HG03159 (cell line): ENCODE measurements around the gene PTPRN2.
"Not testable (repeated sequence)": the region's sequence is repeated elsewhere in the genome, so short reads cannot be mapped to it uniquely, and the experiment has no call there.

Source experiments
- ATAC-seq: cut with Tn5 transposase; IDR thresholded peaks from one replicate; pipeline ENCODE4 v1.9.1; 2021; ENCODE audit warnings: mild to moderate bottlenecking, moderate library complexity; ENCODE audit not compliant: unreplicated experiment

Gene PTPRN2

GRCh38 chr7:157726764-157727163 is 860.9 kb downstream of the PTPRN2 start:
- ATAC-seq: no peak

- ATAC-seq: not testable (repeated sequence)
These were observed 862.3 kb downstream of the PTPRN2 start for GRCh38 chr7:157725312-157725711.

- ATAC-seq: no peak
These were observed 864.4 kb downstream of the PTPRN2 start for GRCh38 chr7:157723205-157723604.

- no peak for ATAC-seq
These were observed 865.2 kb downstream of the PTPRN2 start for GRCh38 chr7:157722137-157723060.

GRCh38 chr7:157721468-157722136 is 866.0 kb downstream of the PTPRN2 start:
- ATAC-seq: no peak

GRCh38 chr7:157719705-157720655 is 867.6 kb downstream of the PTPRN2 start:
- no peak for ATAC-seq

- ATAC-seq: no peak
These were observed 868.5 kb downstream of the PTPRN2 start for GRCh38 chr7:157719008-157719682.

- no peak for ATAC-seq
These were observed 869.2 kb downstream of the PTPRN2 start for GRCh38 chr7:157718303-157719007.

- ATAC-seq: no peak
These were observed 870.1 kb downstream of the PTPRN2 start for GRCh38 chr7:157717211-157718174.

GRCh38 chr7:157715938-157716280 is 871.7 kb downstream of the PTPRN2 start:
- ATAC-seq: no peak

GRCh38 chr7:157715071-157715937 is 872.3 kb downstream of the PTPRN2 start:
- no peak for ATAC-seq

GRCh38 chr7:157714166-157715070 is 873.2 kb downstream of the PTPRN2 start:
- ATAC-seq: no peak

GRCh38 chr7:157713591-157713990 is 874.0 kb downstream of the PTPRN2 start:
- ATAC-seq: no peak

- ATAC-seq: no peak
These were observed 874.9 kb downstream of the PTPRN2 start for GRCh38 chr7:157712666-157713235.

- no peak for ATAC-seq
These were observed 876.2 kb downstream of the PTPRN2 start for GRCh38 chr7:157711353-157711888.

- no peak for ATAC-seq
These were observed 877.2 kb downstream of the PTPRN2 start for GRCh38 chr7:157710396-157710795.
